MCF 10A (cell line): ENCODE measurements around the gene PPM1N. TPM values are rescaled to one million over a fixed set of nuclear protein-coding genes. Genes with fewer than 3 reads are reported as not detected.
A peak's percentile ranks its signal among the peaks of the same experiment; 100 is the strongest.

Experiments
- BruUV-seq: library from RNA; stranded (reverse); fragments of 400-500 nt; replicated peaks from 2 replicates; lab custom pipeline; 2021; lab: Mats Ljungman, UMichigan
- CTCF ChIA-PET: fragments of 300-600 bp; sonication (Branson Sonifier 250); formaldehyde crosslinking; extraction: SDS; loops from one replicate; lab custom pipeline; 2021; ENCODE audit warnings: antibody characterized with exemption, inconsistent platforms; lab: Yijun Ruan, JAX
- POLR2A ChIA-PET: fragments of 300-600, 350-650 bp; sonication (Branson Sonifier 250); formaldehyde crosslinking; extraction: SDS; loops from one replicate; lab custom pipeline; 2020; ENCODE audit warnings: antibody characterized with exemption, inconsistent platforms; lab: Yijun Ruan, JAX
- DNase-seq: peaks from one replicate; pipeline ENCODE4 v3.0.0-alpha.2; 2018; ENCODE audit not compliant: unreplicated experiment
- H3K27ac Mint-ChIP-seq: one replicate; pipeline ENCODE4 v1.8.0; 2022; ENCODE audit warnings: mild to moderate bottlenecking, low read depth, mixed read lengths; ENCODE audit not compliant: unreplicated experiment
- H3K27me3 Mint-ChIP-seq: one replicate; pipeline ENCODE4 v1.8.0; 2022; ENCODE audit warnings: mixed read lengths; ENCODE audit not compliant: insufficient read depth, unreplicated experiment
- H3K36me3 Mint-ChIP-seq: one replicate; pipeline ENCODE4 v1.8.0; 2022; ENCODE audit warnings: mild to moderate bottlenecking, moderate library complexity, mixed read lengths; ENCODE audit not compliant: insufficient read depth, unreplicated experiment
- H3K4me1 Mint-ChIP-seq: one replicate; pipeline ENCODE4 v1.8.0; 2022; ENCODE audit warnings: mixed read lengths; ENCODE audit not compliant: insufficient read depth, unreplicated experiment
- H3K4me3 Mint-ChIP-seq: one replicate; pipeline ENCODE4 v1.8.0; 2022; ENCODE audit warnings: mild to moderate bottlenecking, moderate library complexity, mixed read lengths; ENCODE audit not compliant: unreplicated experiment
- H3K9me3 Mint-ChIP-seq: one replicate; pipeline ENCODE4 v1.8.0; 2022; ENCODE audit warnings: mixed read lengths; ENCODE audit not compliant: unreplicated experiment
- CTCF ChIP-seq: fragments of 200-600 bp; IDR thresholded peaks from one replicate; pipeline ENCODE4 v1.8.0; 2022; ENCODE audit warnings: antibody characterized with exemption, mild to moderate bottlenecking; ENCODE audit not compliant: unreplicated experiment
- intact Hi-C: fragments of 100-400 bp; cut with micrococcal nuclease; formaldehyde crosslinking; loops from 2 replicates; pipeline ENCODE4 v1.14.1; 2022
- total RNA-seq: library from RNA; stranded (reverse); gene quantifications from 2 replicates; pipeline ENCODE4 v1.2.3, GENCODE V29; 2022

The PPM1N gene
- total RNA-seq, 1 experiment from 2014 or later = 0.33 TPM

- intact Hi-C loops = no loop called here
- Mint-ChIP-seq H3K4me1 (peaks cover 13% of the 10 kb centered on the region), H3K27ac (peak overlapping the region; percentile 79), H3K9me3 (no peaks in the 10 kb centered on the region), H3K36me3 (peaks cover 63% of the 10 kb centered on the region), H3K27me3 (no peaks in the 10 kb centered on the region), H3K4me3 (no peak overlapping the region)
- TF ChIP-seq CTCF = no peak
- BruUV-seq = no TSS peak
- CTCF ChIA-PET = interaction anchor here (0.6 to 1.7 kb wide), 2 partner anchors 54 to 126 kb away, joined by 4 to 7 read pairs; no protein-coding TSS in a partner anchor
- POLR2A ChIA-PET = interaction anchor here (0.7 to 1.9 kb wide), 4 partner anchors 10 to 155 kb away, joined by 3 to 6 read pairs (median 4); no protein-coding TSS in a partner anchor
- no peak for DNase-seq
Observed at GRCh38 chr19:45515807-45516401, 17.7 kb downstream of the PPM1N start.

- DNase-seq = no peak
- BruUV-seq = no TSS peak
- intact Hi-C loops = no loop called here
- ChIA-PET POLR2A (interaction anchor here (1.3 kb wide), 1 partner anchor 9 kb away, joined by 6 read pairs; no protein-coding TSS in a partner anchor), CTCF (interaction anchor here (0.6 kb wide), 1 partner anchor 32 kb away, joined by 3 read pairs; no protein-coding TSS in a partner anchor)
- no peak for TF ChIP-seq CTCF
- Mint-ChIP-seq H3K9me3 (no peaks in the 10 kb centered on the region), H3K4me3 (no peak overlapping the region), H3K27me3 (no peaks in the 10 kb centered on the region), H3K36me3 (peaks cover 69% of the 10 kb centered on the region), H3K4me1 (peaks cover 13% of the 10 kb centered on the region), H3K27ac (peak overlapping the region; percentile 79)
Observed at GRCh38 chr19:45517238-45517637, 19.0 kb downstream of the PPM1N start.

GRCh38 chr19:45517641-45518468 is 19.6 kb downstream of the PPM1N start:
- Mint-ChIP-seq H3K36me3 (peaks cover 73% of the 10 kb centered on the region), H3K9me3 (no peaks in the 10 kb centered on the region), H3K4me1 (peaks cover 13% of the 10 kb centered on the region), H3K27me3 (no peaks in the 10 kb centered on the region), H3K4me3 (no peak overlapping the region), H3K27ac (peak overlapping the region; percentile 79)
- no peak for DNase-seq
- no peak for TF ChIP-seq CTCF
- BruUV-seq = no TSS peak
- ChIA-PET CTCF (interaction anchor here (0.6 to 1.1 kb wide), 2 partner anchors 32 to 815 kb away, joined by 3 to 4 read pairs; no protein-coding TSS in a partner anchor), POLR2A (no interaction called here)
- intact Hi-C loops = no loop called here

GRCh38 chr19:45518469-45518826 is 20.2 kb downstream of the PPM1N start:
- TF ChIP-seq CTCF = no peak
- H3K4me1 Mint-ChIP-seq = peaks cover 13% of the 10 kb centered on the region
- H3K4me3 Mint-ChIP-seq = no peak overlapping the region
- no peaks in the 10 kb centered on the region for H3K9me3 Mint-ChIP-seq
- intact Hi-C loops = no loop called here
- no peaks in the 10 kb centered on the region for H3K27me3 Mint-ChIP-seq
- ChIA-PET POLR2A (interaction anchor here (0.7 kb wide), 1 partner anchor 113 kb away, joined by 3 read pairs; no protein-coding TSS in a partner anchor), CTCF (interaction anchor here (0.6 to 1.1 kb wide), 2 partner anchors 33 to 814 kb away, joined by 3 to 4 read pairs; no protein-coding TSS in a partner anchor)
- no TSS peak for BruUV-seq
- H3K27ac Mint-ChIP-seq = no peak overlapping the region
- H3K36me3 Mint-ChIP-seq = peaks cover 75% of the 10 kb centered on the region
- DNase-seq = no peak
